ENCODE results near the gene CD86.

The CD86 gene

DNA sequence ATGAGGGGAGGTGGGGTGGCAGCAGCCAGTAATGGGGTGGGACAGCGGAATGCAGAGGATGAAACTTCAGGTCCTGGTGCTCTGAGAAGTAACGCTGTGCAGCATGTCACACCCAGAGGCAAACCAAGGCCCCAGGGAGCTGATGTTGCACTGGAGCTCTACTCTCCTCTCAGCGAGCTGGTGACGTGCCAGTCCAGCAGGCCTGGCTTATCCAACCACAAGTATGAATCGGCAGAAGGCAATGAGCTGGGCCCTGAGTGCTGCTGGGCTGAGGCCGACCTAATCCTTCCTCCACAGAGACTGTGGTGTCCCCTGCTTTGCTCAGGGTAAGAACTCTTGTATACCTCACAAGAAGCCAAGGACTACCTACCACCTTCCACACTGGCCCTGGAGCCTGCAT lies 30.5 kb downstream of the CD86 start:
- H3K27me3 ChIP-seq (ENCODE audit: control insufficient read depth, insufficient read depth, low read length), result no peaks in the 10 kb centered on the region
- H3K4me2 ChIP-seq (ENCODE audit: low read length), result no peak overlapping the region
- H3K4me1 ChIP-seq, result peaks cover 2% of the 10 kb centered on the region
- no peaks in the 10 kb centered on the region for H3K36me3 ChIP-seq (ENCODE audit: control insufficient read depth, insufficient read depth, low read length)
- H3K4me3 ChIP-seq (ENCODE audit: low read depth, low read length), result no peak overlapping the region
- H3K9me3 ChIP-seq (ENCODE audit: control insufficient read depth, low read length), result no peaks in the 10 kb centered on the region
- no peak overlapping the region for H3K27ac ChIP-seq
- TF ChIP-seq, protein P1, sequence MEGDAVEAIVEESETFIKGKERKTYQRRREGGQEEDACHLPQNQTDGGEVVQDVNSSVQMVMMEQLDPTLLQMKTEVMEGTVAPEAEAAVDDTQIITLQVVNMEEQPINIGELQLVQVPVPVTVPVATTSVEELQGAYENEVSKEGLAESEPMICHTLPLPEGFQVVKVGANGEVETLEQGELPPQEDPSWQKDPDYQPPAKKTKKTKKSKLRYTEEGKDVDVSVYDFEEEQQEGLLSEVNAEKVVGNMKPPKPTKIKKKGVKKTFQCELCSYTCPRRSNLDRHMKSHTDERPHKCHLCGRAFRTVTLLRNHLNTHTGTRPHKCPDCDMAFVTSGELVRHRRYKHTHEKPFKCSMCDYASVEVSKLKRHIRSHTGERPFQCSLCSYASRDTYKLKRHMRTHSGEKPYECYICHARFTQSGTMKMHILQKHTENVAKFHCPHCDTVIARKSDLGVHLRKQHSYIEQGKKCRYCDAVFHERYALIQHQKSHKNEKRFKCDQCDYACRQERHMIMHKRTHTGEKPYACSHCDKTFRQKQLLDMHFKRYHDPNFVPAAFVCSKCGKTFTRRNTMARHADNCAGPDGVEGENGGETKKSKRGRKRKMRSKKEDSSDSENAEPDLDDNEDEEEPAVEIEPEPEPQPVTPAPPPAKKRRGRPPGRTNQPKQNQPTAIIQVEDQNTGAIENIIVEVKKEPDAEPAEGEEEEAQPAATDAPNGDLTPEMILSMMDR (IDR thresholded peaks at IDR 0.05), result no peak
- no peak overlapping the region for H2AFZ ChIP-seq
- H3K9ac ChIP-seq, result no peak overlapping the region
- H3K79me2 ChIP-seq, result no peaks in the 10 kb centered on the region

DNA sequence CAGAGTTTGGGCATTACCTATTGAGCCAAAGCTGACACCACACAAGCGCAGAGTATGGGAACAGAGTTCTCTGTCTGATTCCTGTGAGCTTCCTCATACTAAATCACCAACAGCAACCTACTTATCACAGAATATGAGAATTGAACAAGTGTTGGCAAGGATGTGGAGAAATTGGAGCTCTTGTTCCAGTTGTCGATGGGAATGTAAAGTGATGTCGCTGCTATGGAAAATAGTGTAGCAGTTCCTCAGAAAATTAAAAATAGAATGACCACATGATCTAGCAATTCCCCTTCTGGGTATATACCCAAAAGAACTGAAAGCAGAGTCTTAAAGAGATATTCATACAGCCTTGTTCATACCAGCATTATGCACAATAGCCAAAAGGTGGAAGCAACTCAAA lies 33.4 kb downstream of the CD86 start:
- TF ChIP-seq, protein P1 (IDR thresholded peaks at IDR 0.05), result no peak
- H3K4me3 ChIP-seq (ENCODE audit: low read depth, low read length), result no peak overlapping the region
- H3K36me3 ChIP-seq (ENCODE audit: control insufficient read depth, insufficient read depth, low read length), result no peaks in the 10 kb centered on the region
- H3K27me3 ChIP-seq (ENCODE audit: control insufficient read depth, insufficient read depth, low read length), result no peaks in the 10 kb centered on the region
- no peak overlapping the region for H3K27ac ChIP-seq
- no peak overlapping the region for H2AFZ ChIP-seq
- H3K9ac ChIP-seq, result no peak overlapping the region
- no peaks in the 10 kb centered on the region for H3K9me3 ChIP-seq (ENCODE audit: control insufficient read depth, low read length)
- no peaks in the 10 kb centered on the region for H3K79me2 ChIP-seq
- H3K4me2 ChIP-seq (ENCODE audit: low read length), result no peak overlapping the region
- peaks cover 2% of the 10 kb centered on the region for H3K4me1 ChIP-seq

DNA sequence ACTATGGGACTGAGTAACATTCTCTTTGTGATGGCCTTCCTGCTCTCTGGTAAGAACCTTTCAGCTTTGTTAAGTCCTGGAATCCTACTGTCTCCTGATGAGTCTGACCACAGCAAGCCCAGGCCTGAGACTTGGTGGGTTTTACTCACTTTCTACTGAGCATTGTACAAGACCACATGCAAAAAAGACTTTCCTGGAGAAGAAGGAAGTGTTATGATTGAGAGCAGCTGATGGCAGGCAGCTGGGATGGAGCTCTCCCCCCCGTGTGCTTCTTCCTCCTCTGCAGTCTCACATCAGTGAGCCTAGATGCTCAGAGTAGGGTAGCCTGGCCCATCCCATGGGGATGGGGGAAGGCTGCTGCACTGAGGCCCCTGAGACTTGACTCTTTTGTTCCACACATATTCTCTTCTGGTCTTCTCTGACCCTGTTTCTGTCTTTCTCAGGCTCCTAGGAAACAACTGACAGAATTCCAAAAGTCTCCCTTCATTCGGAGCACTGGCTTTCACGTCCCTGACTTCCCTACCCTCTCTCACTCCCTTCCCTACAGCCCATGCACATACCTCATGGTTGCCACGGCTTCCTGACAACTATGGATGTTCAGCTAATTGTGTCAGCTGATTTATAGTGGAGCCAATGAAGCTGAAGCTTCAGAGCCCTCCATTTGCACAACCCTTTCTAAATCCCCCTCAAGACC lies 36.6 kb downstream of the CD86 start:
- H3K4me3 ChIP-seq (ENCODE audit: low read depth, low read length), result no peak overlapping the region
- H2AFZ ChIP-seq, result no peak overlapping the region
- no peaks in the 10 kb centered on the region for H3K79me2 ChIP-seq
- no peak overlapping the region for H3K4me2 ChIP-seq (ENCODE audit: low read length)
- TF ChIP-seq, protein P1 (IDR thresholded peaks at IDR 0.05), result no peak
- no peaks in the 10 kb centered on the region for H3K36me3 ChIP-seq (ENCODE audit: control insufficient read depth, insufficient read depth, low read length)
- H3K4me1 ChIP-seq, result peaks cover under 1% of the 10 kb centered on the region
- no peak overlapping the region for H3K27ac ChIP-seq
- H3K9ac ChIP-seq, result no peak overlapping the region
- H3K27me3 ChIP-seq (ENCODE audit: control insufficient read depth, insufficient read depth, low read length), result no peaks in the 10 kb centered on the region
- no peaks in the 10 kb centered on the region for H3K9me3 ChIP-seq (ENCODE audit: control insufficient read depth, low read length)

DNA sequence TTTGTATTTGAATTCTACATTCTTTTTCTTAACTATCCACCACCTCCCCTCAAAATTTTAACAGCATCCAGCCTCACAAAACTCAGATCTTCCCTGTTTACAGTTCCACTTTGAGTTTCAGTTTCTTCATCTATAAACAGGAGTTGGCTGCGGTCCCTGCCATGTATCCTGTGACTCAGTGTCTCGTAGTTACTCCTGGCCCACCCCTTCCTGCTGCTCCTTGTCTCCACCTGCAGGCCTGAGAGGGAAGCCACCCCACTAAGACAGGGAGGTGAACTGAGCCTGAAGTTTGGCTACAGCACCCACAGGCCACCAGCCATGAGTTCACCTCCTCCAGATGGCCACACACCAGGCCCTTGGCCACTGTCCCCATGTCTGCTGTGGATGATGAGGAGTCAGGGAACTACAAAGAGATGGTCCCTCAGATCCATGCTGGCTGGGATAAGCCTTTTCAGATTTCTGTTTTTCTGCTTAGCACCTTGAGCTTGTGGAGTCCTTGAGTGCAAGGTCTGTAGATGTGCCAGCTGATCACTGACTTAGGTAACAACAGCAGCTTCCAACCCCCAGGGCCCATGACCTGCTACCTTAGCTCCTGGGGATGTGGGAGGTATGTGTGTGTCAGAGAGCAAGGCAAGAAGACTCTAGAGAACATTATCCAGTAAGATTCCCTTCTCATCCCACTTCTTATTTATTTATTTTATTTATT lies 37.5 kb downstream of the CD86 start:
- Histone ChIP-seq H3K36me3 (ENCODE audit: control insufficient read depth, insufficient read depth, low read length) (no peaks in the 10 kb centered on the region), H3K27ac (no peak overlapping the region)
- TF ChIP-seq, protein P1 (IDR thresholded peaks at IDR 0.05), result peak; percentile 17

More for the DNA sequence above, 37.5 kb downstream of the CD86 start:
- no peaks in the 10 kb centered on the region for H3K9me3 ChIP-seq (ENCODE audit: control insufficient read depth, low read length)
- H3K4me2 ChIP-seq (ENCODE audit: low read length), result no peak overlapping the region
- H3K4me1 ChIP-seq, result peaks cover 7% of the 10 kb centered on the region
- H3K4me3 ChIP-seq (ENCODE audit: low read depth, low read length), result no peak overlapping the region
- no peak overlapping the region for H3K9ac ChIP-seq
- H2AFZ ChIP-seq, result no peak overlapping the region
- H3K27me3 ChIP-seq (ENCODE audit: control insufficient read depth, insufficient read depth, low read length), result no peaks in the 10 kb centered on the region
- no peaks in the 10 kb centered on the region for H3K79me2 ChIP-seq

All from parathyroid adenoma (tissue), 2 donors.